ENCODE measurements around the gene VSTM4. TPM values are rescaled to one million over a fixed set of nuclear protein-coding genes. Genes with fewer than 3 reads are reported as not detected.

The VSTM4 gene
- total and polyA plus RNA-seq, 11 donors, result 5.6 to 22.1 (median 15.8) TPM

- peak overlapping the region in 9 of 12 donors; percentile 19 to 66 (median 33) for H3K27ac ChIP-seq
- intact Hi-C loops (cut with DNase I), result no loop called here
- H3K36me3 ChIP-seq, result peaks cover 0 to 22% (median 7%) of the 10 kb centered on the region in 9 donors
- 30 to 51% (median 38%) methylated on average over 3 of the region's 3 CpGs for WGBS, 4 donors
- H3K27me3 ChIP-seq, result no peaks in the 10 kb centered on the region
- H3K4me3 ChIP-seq, result no peak overlapping the region
- peaks cover 5 to 56% (median 24%) of the 10 kb centered on the region in 12 donors for H3K4me1 ChIP-seq
- TF ChIP-seq, protein P1, sequence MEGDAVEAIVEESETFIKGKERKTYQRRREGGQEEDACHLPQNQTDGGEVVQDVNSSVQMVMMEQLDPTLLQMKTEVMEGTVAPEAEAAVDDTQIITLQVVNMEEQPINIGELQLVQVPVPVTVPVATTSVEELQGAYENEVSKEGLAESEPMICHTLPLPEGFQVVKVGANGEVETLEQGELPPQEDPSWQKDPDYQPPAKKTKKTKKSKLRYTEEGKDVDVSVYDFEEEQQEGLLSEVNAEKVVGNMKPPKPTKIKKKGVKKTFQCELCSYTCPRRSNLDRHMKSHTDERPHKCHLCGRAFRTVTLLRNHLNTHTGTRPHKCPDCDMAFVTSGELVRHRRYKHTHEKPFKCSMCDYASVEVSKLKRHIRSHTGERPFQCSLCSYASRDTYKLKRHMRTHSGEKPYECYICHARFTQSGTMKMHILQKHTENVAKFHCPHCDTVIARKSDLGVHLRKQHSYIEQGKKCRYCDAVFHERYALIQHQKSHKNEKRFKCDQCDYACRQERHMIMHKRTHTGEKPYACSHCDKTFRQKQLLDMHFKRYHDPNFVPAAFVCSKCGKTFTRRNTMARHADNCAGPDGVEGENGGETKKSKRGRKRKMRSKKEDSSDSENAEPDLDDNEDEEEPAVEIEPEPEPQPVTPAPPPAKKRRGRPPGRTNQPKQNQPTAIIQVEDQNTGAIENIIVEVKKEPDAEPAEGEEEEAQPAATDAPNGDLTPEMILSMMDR (IDR thresholded peaks at IDR 0.05), result no peak
- TF ChIP-seq POLR2A (IDR thresholded peaks at IDR 0.05), result no peak
- ATAC-seq (peak; percentile 60 to 78 (median 70)), DNase-seq (peak in 1 of 5 donors; percentile 47)
- H3K9me3 ChIP-seq, result peaks cover 0 to 15% (median 9%) of the 10 kb centered on the region in 12 donors
Measured at GRCh38 chr10:49089557-49090188, 25.6 kb downstream of the VSTM4 start.

GRCh38 chr10:49089152-49089551 is 26.2 kb downstream of the VSTM4 start:
- 84 to 97% (median 86%) methylated on average over 2 of the region's 2 CpGs for WGBS, 4 donors
- TF ChIP-seq POLR2A (IDR thresholded peaks at IDR 0.05), result no peak
- TF ChIP-seq, protein P1 (IDR thresholded peaks at IDR 0.05), result no peak
- Histone ChIP-seq H3K4me1 (peaks cover 5 to 51% (median 20%) of the 10 kb centered on the region in 12 donors), H3K27ac (peak overlapping the region in 9 of 12 donors; percentile 11 to 66 (median 33)), H3K36me3 (peaks cover 0 to 26% (median 8%) of the 10 kb centered on the region in 9 donors), H3K27me3 (no peaks in the 10 kb centered on the region), H3K9me3 (peaks cover 0 to 15% (median 9%) of the 10 kb centered on the region in 12 donors), H3K4me3 (no peak overlapping the region)
- ATAC-seq, result peak in 1 of 4 donors; percentile 12
- DNase-seq, result no peak
- intact Hi-C loops (cut with DNase I), result no loop called here

DNA sequence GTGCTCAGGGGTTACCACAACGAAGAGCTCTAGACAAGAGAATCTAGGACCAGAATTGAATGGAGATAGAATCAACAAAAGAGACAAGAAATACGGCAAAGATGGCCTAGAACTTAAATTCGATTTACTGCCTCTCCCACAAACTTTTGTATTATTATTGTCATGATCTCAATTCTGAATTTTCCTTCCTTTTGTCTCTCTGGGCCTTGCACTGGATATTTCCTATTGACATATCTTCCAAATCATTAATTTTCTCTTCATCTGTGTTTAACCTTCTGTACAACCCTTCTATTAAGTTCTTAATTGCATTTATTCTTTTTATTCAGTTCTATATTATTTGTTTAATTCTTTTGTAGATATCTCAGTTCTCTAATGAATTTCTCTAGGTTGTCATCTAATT is 28.4 kb downstream of the VSTM4 start:
- TF ChIP-seq, protein P1 (IDR thresholded peaks at IDR 0.05), result no peak
- TF ChIP-seq POLR2A (IDR thresholded peaks at IDR 0.05), result no peak
- Histone ChIP-seq H3K27ac (no peak overlapping the region), H3K27me3 (no peaks in the 10 kb centered on the region), H3K9me3 (peaks cover 0 to 15% (median 9%) of the 10 kb centered on the region in 12 donors), H3K4me3 (no peak overlapping the region), H3K36me3 (peaks cover 0 to 26% (median 8%) of the 10 kb centered on the region in 9 donors), H3K4me1 (peaks cover 6 to 60% (median 33%) of the 10 kb centered on the region in 12 donors)
- no peak for DNase-seq
- intact Hi-C loops (cut with DNase I), result no loop called here
- ATAC-seq, result no peak
- WGBS, 4 donors, result 87 to 94% (median 89%) methylated on average over 3 of the region's 3 CpGs

- DNase-seq (peak in 4 of 5 donors; percentile 46 to 70 (median 48)), ATAC-seq (peak; percentile 15 to 33 (median 26))
- Histone ChIP-seq H3K36me3 (peaks cover 0 to 26% (median 8%) of the 10 kb centered on the region in 9 donors), H3K27ac (peak overlapping the region in 10 of 12 donors; percentile 14 to 78 (median 44)), H3K9me3 (peaks cover 0 to 15% (median 9%) of the 10 kb centered on the region in 12 donors), H3K4me3 (no peak overlapping the region), H3K27me3 (no peaks in the 10 kb centered on the region), H3K4me1 (peaks cover 0 to 64% (median 45%) of the 10 kb centered on the region in 12 donors)
- WGBS, 4 donors, result 46 to 68% (median 62%) methylated on average over 8 of the region's 8 CpGs
- TF ChIP-seq POLR2A (IDR thresholded peaks at IDR 0.05), result no peak
- TF ChIP-seq, protein P1 (IDR thresholded peaks at IDR 0.05), result no peak
- intact Hi-C loops (cut with DNase I), result loop anchor here in 2 of 10 donors (2.0 to 5.0 kb wide), 2 partner anchors 34 to 74 kb away; partner anchors contain the start of gene VSTM4 (in 1 of the 2)
Measured at GRCh38 chr10:49083261-49083660, 32.1 kb downstream of the VSTM4 start.

All from heart left ventricle (tissue), 16 donors.